ENCODE data around the gene WWP2. TPM values are rescaled to one million over a fixed set of nuclear protein-coding genes. Genes with fewer than 3 reads are reported as not detected.
"Not testable (repeated sequence)": the region's sequence is repeated elsewhere in the genome, so short reads cannot be mapped to it uniquely, and the experiment has no call there.

WWP2 gene
- total RNA-seq, 2 experiments from 2014 or later = 30.3 to 43.4 TPM

DNA sequence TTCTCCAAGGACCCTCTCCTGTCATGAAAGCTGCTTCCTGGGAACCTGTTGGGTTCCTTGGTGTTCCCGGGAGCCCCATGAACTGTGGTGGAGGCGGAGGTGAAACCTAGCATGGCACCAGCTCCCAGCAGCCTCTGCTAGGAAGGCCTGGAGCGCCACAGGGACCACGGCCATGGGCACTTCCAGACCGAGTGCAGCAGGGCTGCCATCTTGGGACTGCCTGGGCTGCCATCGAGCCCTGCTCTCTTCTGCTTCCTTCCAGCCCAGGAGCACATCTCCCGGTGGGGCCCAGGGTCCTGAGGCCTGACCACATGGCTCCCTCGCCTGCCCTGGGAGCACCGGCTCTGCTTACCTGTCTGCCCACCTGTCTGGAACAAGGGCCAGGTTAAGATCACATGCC lies 201.2 kb downstream of the WWP2 start:
- POLR2A ChIA-PET; H3K4me3 ChIP-seq (ENCODE audit: low read depth, low read length, poor library complexity, severe bottlenecking); H3K36me3 ChIP-seq (ENCODE audit: insufficient read depth, low read length); H3K4me2 ChIP-seq (ENCODE audit: low read length); H3K9me2 ChIP-seq (ENCODE audit: insufficient read depth, low read length); DNase-seq (ENCODE audit: low spot score); H3K4me1 ChIP-seq (ENCODE audit: insufficient read depth, low read length, poor library complexity, severe bottlenecking); intact Hi-C loops (cut with micrococcal nuclease; ENCODE audit: unreplicated experiment); H3K79me2 ChIP-seq (ENCODE audit: insufficient read depth, low read depth, low read length); H3K27ac ChIP-seq (ENCODE audit: low read depth, low read length, poor library complexity, severe bottlenecking); H4K20me1 ChIP-seq (ENCODE audit: insufficient read depth, low read length); BruUV-seq (replicated peaks); H2AFZ ChIP-seq (ENCODE audit: low read length); H3K9me3 ChIP-seq (ENCODE audit: low read length); CTCF ChIA-PET (ENCODE audit: unreplicated experiment): not testable (repeated sequence)

DNA sequence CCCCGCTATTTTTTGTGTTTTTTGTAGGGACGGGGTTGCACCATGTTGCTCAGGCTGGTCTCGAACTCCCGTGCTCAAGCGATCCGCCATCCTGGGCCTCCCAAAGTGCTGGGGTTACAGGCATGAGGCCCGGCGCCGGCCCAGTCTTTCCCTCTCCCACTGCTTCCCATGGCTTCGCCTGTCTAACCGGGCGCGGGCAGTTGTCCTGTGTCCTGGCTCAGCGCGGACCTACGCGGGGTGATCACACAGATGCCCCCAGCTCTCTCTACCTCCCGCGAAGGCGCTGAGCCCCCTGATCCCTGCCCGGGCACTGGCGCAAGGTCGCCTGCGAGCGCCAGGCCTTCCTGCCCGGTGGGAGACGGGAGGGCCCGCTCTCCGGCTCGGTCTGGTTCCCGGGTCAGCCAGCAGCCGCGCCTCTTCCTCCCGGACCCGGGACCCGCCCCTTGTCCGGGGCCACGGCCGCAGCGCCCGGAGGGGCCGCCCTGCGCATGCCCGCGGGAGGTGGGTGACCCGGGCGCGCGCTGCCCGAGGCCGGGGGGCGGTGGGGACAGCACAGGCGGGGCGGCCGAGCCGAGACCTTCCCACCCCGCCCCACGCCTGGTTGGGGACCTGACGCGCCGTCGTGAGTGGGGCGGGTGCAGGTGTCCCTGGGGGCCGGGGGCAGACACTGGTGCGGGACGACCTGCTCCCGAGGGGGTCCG lies 203.0 kb downstream of the WWP2 start:
- H3K4me1 ChIP-seq (ENCODE audit: insufficient read depth, low read length, poor library complexity, severe bottlenecking); intact Hi-C loops (cut with micrococcal nuclease; ENCODE audit: unreplicated experiment); POLR2A ChIA-PET; H3K27ac ChIP-seq (ENCODE audit: low read depth, low read length, poor library complexity, severe bottlenecking); DNase-seq (ENCODE audit: low spot score); H3K36me3 ChIP-seq (ENCODE audit: insufficient read depth, low read length); H3K9me2 ChIP-seq (ENCODE audit: insufficient read depth, low read length); H4K20me1 ChIP-seq (ENCODE audit: insufficient read depth, low read length); BruUV-seq (replicated peaks); H3K4me2 ChIP-seq (ENCODE audit: low read length); CTCF ChIA-PET (ENCODE audit: unreplicated experiment); H3K9me3 ChIP-seq (ENCODE audit: low read length); H3K79me2 ChIP-seq (ENCODE audit: insufficient read depth, low read depth, low read length); H2AFZ ChIP-seq (ENCODE audit: low read length); H3K4me3 ChIP-seq (ENCODE audit: low read depth, low read length, poor library complexity, severe bottlenecking): not testable (repeated sequence)

DNA sequence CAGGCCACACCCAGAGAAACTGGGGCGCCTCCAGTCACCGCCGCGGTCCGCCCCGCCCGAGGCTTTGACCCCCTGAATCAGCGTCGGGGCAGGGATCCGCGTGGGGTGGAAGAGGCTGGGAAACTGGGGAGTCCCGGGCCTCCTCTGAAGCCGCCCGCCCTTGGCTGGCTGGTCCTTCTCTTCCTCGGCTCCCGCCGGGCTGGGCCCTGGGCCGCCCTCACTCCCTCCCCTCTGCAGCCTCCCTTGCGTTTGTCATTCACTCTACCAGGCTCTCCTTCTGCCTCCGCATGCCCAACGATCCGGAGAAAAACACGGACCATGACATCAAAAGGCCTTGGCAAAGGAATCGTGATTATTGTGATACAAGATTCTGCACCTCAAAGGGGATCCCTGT lies 203.5 kb downstream of the WWP2 start:
- H3K4me1 ChIP-seq (ENCODE audit: insufficient read depth, low read length, poor library complexity, severe bottlenecking); DNase-seq (ENCODE audit: low spot score); H3K9me3 ChIP-seq (ENCODE audit: low read length); H3K27ac ChIP-seq (ENCODE audit: low read depth, low read length, poor library complexity, severe bottlenecking); intact Hi-C loops (cut with micrococcal nuclease; ENCODE audit: unreplicated experiment); H3K9me2 ChIP-seq (ENCODE audit: insufficient read depth, low read length); H2AFZ ChIP-seq (ENCODE audit: low read length); POLR2A ChIA-PET; H3K36me3 ChIP-seq (ENCODE audit: insufficient read depth, low read length); BruUV-seq (replicated peaks); CTCF ChIA-PET (ENCODE audit: unreplicated experiment); H3K79me2 ChIP-seq (ENCODE audit: insufficient read depth, low read depth, low read length); H3K4me2 ChIP-seq (ENCODE audit: low read length); H4K20me1 ChIP-seq (ENCODE audit: insufficient read depth, low read length); H3K4me3 ChIP-seq (ENCODE audit: low read depth, low read length, poor library complexity, severe bottlenecking): not testable (repeated sequence)

DNA sequence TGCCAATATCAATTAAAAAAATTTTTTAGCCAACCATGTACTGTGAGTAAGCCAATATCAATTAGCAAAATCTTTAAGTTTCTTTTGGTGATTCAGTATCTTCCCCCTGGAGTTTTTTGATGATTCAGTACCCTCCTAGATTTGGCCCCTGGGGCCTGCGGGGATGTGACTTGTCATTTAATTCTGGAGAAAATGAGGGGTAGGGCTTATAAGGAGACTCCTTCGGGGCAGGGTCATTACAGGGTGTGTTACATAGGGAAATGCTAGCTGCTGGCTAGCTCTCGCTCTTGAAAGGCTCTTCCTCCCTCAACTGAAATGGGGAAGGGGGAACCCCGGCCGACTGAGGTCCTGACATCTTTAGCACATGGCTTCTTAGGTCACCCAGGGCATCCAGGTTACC lies 205.6 kb downstream of the WWP2 start:
- DNase-seq (ENCODE audit: low spot score); CTCF ChIA-PET (ENCODE audit: unreplicated experiment); H3K4me3 ChIP-seq (ENCODE audit: low read depth, low read length, poor library complexity, severe bottlenecking); H3K4me1 ChIP-seq (ENCODE audit: insufficient read depth, low read length, poor library complexity, severe bottlenecking); H4K20me1 ChIP-seq (ENCODE audit: insufficient read depth, low read length); H3K9me3 ChIP-seq (ENCODE audit: low read length); H3K36me3 ChIP-seq (ENCODE audit: insufficient read depth, low read length); POLR2A ChIA-PET; H2AFZ ChIP-seq (ENCODE audit: low read length); H3K27ac ChIP-seq (ENCODE audit: low read depth, low read length, poor library complexity, severe bottlenecking); H3K79me2 ChIP-seq (ENCODE audit: insufficient read depth, low read depth, low read length); H3K9me2 ChIP-seq (ENCODE audit: insufficient read depth, low read length); H3K4me2 ChIP-seq (ENCODE audit: low read length); BruUV-seq (replicated peaks); intact Hi-C loops (cut with micrococcal nuclease; ENCODE audit: unreplicated experiment): not testable (repeated sequence)

DNA sequence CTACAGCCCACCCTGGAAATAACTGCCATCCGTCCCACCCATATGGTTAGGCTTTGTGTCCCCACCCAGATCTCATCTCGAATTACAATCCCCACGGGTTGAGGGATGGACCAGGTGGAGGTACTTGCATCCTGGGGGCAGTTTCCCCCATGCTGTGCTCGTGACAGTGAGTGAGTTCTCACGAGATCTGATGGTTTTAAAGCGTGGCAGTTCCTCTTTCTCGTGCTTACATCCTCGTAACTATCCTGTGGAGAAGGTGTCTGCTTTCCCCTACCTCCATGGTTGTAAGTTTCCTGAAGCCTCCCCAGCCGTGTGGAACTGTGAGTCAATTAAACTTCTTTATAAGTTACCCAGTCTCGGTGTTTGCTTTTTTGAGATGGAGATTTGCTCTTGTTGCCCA lies 206.0 kb downstream of the WWP2 start:
- H3K79me2 ChIP-seq (ENCODE audit: insufficient read depth, low read depth, low read length); H3K9me3 ChIP-seq (ENCODE audit: low read length); H3K9me2 ChIP-seq (ENCODE audit: insufficient read depth, low read length); H4K20me1 ChIP-seq (ENCODE audit: insufficient read depth, low read length); H3K4me1 ChIP-seq (ENCODE audit: insufficient read depth, low read length, poor library complexity, severe bottlenecking); POLR2A ChIA-PET; BruUV-seq (replicated peaks); H3K4me3 ChIP-seq (ENCODE audit: low read depth, low read length, poor library complexity, severe bottlenecking); H3K4me2 ChIP-seq (ENCODE audit: low read length); H2AFZ ChIP-seq (ENCODE audit: low read length); DNase-seq (ENCODE audit: low spot score); H3K36me3 ChIP-seq (ENCODE audit: insufficient read depth, low read length); CTCF ChIA-PET (ENCODE audit: unreplicated experiment); intact Hi-C loops (cut with micrococcal nuclease; ENCODE audit: unreplicated experiment); H3K27ac ChIP-seq (ENCODE audit: low read depth, low read length, poor library complexity, severe bottlenecking): not testable (repeated sequence)

DNA sequence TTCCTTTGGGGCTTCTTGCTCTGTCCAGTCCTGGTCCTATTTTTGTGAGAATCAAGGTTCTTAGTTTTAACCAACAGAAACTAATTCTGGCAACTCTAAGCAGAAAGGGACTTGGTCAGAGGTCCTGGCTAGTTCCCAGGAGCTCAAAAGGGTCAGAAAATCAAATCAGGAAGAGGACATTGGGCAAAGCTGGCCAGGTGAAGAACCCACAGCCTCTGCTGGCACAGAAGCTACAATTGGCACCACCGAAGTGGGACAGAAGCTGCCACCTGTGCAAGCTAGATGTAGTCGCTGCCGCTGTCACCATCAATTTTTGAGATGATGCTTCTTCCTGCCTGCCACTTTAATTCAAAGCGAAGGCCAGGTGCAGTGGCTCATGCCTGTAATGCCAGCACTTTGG lies 207.5 kb downstream of the WWP2 start:
- BruUV-seq (replicated peaks); intact Hi-C loops (cut with micrococcal nuclease; ENCODE audit: unreplicated experiment); H4K20me1 ChIP-seq (ENCODE audit: insufficient read depth, low read length); DNase-seq (ENCODE audit: low spot score); H3K27ac ChIP-seq (ENCODE audit: low read depth, low read length, poor library complexity, severe bottlenecking); POLR2A ChIA-PET; H3K4me1 ChIP-seq (ENCODE audit: insufficient read depth, low read length, poor library complexity, severe bottlenecking); H3K4me2 ChIP-seq (ENCODE audit: low read length); H3K36me3 ChIP-seq (ENCODE audit: insufficient read depth, low read length); CTCF ChIA-PET (ENCODE audit: unreplicated experiment); H3K79me2 ChIP-seq (ENCODE audit: insufficient read depth, low read depth, low read length); H2AFZ ChIP-seq (ENCODE audit: low read length); H3K4me3 ChIP-seq (ENCODE audit: low read depth, low read length, poor library complexity, severe bottlenecking); H3K9me2 ChIP-seq (ENCODE audit: insufficient read depth, low read length); H3K9me3 ChIP-seq (ENCODE audit: low read length): not testable (repeated sequence)

DNA sequence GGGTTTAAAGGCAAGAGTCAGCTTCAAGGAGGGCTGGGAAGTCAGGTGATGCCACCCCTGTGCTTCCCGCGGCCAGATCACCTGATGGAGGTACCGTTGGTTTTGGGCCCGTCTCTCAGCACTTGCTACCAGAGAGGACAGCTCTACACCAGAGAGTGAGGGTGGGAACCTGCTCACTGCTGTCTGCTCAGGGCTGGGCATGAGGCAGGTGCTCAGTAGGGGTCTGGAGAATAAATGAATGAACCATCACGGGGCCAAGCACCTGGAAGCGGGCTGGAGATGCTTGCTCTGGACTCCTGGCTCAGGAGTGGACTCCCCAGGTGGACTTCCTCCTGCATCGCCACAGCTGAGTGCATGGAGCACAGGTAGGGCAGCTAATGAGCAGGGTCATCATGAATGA lies 210.0 kb downstream of the WWP2 start:
- H3K79me2 ChIP-seq (ENCODE audit: insufficient read depth, low read depth, low read length); H3K9me2 ChIP-seq (ENCODE audit: insufficient read depth, low read length); BruUV-seq (replicated peaks); H3K9me3 ChIP-seq (ENCODE audit: low read length); H3K27ac ChIP-seq (ENCODE audit: low read depth, low read length, poor library complexity, severe bottlenecking); DNase-seq (ENCODE audit: low spot score); H2AFZ ChIP-seq (ENCODE audit: low read length); H3K4me2 ChIP-seq (ENCODE audit: low read length); H3K4me3 ChIP-seq (ENCODE audit: low read depth, low read length, poor library complexity, severe bottlenecking); H3K4me1 ChIP-seq (ENCODE audit: insufficient read depth, low read length, poor library complexity, severe bottlenecking); H4K20me1 ChIP-seq (ENCODE audit: insufficient read depth, low read length); H3K36me3 ChIP-seq (ENCODE audit: insufficient read depth, low read length); CTCF ChIA-PET (ENCODE audit: unreplicated experiment); intact Hi-C loops (cut with micrococcal nuclease; ENCODE audit: unreplicated experiment): not testable (repeated sequence)
- POLR2A ChIA-PET = interaction anchor here (0.7 kb wide), 1 partner anchor 228 kb away, joined by 6 read pairs; no protein-coding TSS in a partner anchor

Data from OCI-LY7 (cell line).